Raji (cell line): ENCODE measurements around the gene TNRC6A.

Experiments used
- POLR2A ChIP-seq: IDR thresholded peaks from 2 replicates; pipeline ENCODE4 v1.6.1; 2011; ENCODE audit warnings: low read depth, low read length, control low read depth; ENCODE audit not compliant: insufficient read depth

The TNRC6A gene

GRCh38 chr16:24738895-24739294, 9.4 kb downstream of the TNRC6A start:
- no peak for TF ChIP-seq POLR2A

DNA sequence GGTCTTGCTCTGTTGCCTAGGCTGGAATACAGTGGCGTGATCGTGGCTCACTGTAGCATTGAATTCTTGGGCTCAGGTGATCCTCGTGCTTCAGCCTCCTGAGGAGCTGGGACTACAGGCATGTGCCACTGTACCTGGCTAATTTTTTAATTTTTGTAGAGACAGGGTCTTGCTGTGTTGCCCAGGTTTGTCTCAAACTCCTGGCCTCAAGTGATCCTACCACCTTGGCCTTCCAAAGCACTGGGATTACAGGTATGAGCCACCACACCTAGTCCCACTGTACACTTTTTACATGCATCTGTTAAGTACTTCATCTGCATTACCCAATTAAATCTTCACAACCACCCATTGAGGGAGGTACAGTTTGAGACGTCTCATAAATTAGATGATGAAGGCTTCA, 12.4 kb downstream of the TNRC6A start:
- no peak for TF ChIP-seq POLR2A

DNA sequence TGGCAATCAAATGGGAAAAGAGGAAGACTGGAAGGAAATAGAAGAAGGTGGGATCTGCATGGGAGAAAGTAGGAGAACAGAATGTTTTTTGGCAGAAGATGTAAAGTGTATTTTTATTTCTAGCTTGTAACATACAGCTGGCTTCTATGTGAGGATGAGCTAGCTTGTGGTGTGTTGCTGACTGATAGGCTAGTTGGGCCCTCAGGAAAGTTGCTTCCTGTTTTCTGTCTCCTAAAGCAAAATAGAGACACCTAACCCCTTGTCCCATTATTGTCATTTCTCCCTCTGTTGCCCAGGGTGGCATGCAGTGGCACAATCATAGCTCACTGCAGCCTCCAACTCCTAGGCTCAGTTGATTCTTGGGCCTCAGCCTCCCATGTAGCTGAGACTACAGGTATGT, 15.9 kb downstream of the TNRC6A start:
- no peak for TF ChIP-seq POLR2A

DNA sequence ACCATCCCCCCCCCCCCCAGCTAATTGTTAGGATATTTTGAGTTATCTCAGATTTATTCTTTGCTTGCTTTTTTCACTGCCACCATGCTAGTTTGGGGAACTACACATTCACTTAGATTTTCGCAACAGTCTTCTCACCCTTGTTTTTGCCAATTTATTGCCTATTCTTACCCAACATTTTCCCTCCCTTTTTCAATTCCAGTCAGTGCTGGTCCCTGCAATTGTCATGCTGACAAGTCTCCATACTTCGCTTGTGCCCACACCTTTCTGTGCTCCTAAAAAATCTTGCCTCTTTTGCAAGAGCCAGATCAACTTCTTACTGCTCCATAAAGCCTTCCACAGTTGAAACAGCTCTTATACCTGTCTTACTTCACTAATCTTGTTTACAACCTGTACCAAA, 16.3 kb downstream of the TNRC6A start:
- no peak for TF ChIP-seq POLR2A

DNA sequence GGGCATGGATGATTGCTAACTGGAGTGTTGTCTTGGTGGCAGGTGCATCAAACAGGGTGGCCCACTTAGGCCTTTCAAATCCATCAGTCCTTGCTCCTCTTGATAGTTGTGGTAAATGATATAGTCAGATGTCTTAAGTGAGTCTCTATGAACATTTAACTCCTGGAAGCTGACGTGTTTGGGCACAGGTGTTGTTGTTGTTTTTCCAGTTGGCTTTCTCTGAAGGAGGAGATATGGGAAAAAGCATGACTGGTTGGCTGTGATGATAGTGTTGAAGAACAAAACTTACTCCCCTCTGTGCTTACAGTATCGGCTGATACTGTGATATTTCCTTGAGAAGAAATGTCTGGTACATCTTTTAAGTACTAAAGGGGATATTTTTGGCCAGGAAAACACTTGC, 18.0 kb downstream of the TNRC6A start:
- TF ChIP-seq POLR2A, result no peak

GRCh38 chr16:24748242-24748641, 18.8 kb downstream of the TNRC6A start:
- TF ChIP-seq POLR2A, result no peak

GRCh38 chr16:24749310-24749709, 19.9 kb downstream of the TNRC6A start:
- no peak for TF ChIP-seq POLR2A

DNA sequence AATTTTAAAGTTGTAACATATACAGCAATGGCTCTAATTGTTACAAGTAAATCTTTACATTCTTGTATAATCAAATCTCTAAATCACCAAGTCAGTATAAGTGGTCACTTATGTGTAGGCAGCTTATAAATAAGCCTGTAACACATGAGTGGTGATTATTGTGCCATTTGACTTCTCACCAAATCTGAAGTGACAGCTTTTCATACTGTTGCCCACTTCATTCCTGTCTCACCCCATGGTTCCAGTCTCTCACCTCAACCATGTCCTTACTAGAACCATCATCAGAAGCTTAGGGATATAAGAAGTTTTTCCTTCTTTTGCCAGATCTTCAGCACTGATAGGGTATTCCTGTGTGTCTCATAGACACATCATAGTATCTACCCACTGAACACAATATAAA, 23.5 kb downstream of the TNRC6A start:
- no peak for TF ChIP-seq POLR2A

DNA sequence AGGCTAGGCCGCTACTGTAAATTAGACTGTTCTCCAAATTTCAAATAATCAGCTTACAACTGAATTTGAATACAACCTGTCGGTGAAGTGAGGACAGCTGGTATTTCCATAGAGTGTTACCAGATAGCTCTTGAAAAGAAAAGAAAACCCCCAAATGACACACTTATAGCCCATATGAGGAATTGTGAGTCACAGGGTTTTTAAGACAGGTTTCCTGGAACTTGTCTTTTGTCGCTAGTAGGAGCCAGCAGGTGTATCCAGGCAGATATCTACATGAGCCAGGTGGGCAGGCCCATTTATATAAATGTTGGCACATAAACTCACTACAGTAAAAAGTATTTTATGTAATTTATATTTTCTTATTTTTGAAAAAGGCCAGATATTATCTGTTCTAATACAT, 24.0 kb downstream of the TNRC6A start:
- no peak for TF ChIP-seq POLR2A

DNA sequence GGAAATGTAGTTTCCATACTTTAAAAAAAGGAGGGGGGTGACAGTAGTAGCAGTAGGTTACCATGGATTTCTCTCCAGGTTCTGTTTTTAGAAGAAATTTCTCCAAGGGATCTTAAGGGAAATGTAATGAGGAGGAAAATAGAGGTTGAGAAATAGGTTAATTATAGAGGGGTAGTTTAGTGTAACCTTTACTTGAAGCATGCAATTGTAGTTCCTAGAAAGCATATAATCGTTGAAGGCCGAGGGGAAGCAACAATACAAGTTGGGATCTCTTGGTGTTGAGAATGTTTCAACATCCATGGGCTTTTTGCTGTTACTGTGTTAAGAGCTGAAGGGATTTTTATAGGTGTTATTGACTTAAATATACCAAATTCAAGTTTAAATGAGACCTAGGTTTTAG, 25.1 kb downstream of the TNRC6A start:
- no peak for TF ChIP-seq POLR2A

GRCh38 chr16:24755201-24755874, 25.9 kb downstream of the TNRC6A start:
- TF ChIP-seq POLR2A, result no peak

DNA sequence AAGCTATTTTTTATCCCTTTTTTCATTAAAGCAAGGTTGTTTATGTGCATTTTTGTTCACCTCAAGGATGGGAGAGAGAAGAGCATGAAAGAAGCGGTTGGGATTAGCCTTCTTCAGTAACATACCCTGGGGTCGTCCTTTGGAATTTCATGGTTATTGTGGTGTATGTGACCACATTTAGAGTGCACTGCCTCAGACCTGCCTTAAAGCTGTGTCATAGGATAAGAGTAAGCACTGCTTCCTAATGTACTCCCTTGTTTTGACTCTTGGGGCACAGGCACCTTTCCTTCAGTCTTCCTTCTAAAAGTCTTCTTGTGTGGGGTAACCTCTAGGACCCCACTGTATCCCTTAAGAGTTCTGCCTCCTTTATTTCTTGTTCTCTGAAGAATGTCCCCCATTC, 28.9 kb downstream of the TNRC6A start:
- no peak for TF ChIP-seq POLR2A

DNA sequence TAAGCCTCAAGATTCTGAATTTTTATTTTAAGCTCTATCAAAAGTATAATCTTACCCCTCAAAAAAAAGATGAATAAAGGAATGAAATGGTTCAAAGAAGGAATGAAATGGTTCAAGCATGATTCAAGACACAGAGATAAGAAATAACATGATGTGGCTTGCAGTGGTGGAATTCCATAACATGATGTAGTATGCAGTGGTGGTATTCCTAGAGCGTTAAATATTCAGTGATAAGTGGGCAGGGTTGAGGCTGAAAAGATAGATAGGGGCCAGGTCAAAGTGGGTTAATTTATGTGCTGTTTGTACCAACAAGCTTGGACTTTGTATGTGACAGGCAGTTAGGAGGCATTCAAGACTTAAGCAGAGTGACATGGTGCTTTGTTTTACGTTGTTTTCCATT, 29.6 kb downstream of the TNRC6A start:
- no peak for TF ChIP-seq POLR2A

DNA sequence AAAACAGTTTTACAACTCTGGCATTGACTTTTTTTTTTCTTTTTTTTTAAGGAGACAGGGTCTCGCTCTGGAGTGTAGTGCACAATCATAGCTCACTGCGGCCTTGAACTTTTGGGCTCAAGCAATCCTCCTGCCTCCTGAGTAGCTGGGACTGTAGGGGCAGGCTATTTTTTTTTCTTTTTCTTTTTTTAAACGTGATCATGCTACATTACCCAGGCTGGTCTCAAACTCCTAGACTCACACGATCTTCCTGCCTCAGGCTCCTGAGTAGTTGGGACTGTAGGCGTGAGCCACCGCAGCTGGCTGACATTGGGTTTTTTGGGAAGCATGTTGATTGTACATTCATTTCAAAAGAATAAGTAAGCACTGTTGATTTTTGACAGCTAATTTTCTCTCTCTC, 32.1 kb downstream of the TNRC6A start:
- TF ChIP-seq POLR2A, result no peak

DNA sequence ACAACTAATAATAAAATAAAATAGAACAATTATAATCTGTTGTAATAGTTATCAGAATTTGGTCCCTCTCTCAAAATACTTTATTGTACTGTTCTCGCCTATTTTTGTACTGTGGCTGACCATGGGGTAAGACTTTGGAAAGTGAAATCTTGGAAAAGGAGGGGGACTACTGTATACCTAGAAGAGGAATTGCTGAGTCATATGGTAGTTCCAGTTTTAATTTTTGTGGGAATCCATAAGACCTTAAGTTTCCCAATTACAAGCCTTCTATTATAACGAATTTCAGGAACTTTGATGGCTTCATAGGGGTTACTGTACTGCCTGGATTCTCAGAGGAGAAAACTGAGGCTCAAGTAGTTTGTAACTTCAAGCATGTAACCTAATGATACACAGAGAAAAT, 35.5 kb downstream of the TNRC6A start:
- no peak for TF ChIP-seq POLR2A

DNA sequence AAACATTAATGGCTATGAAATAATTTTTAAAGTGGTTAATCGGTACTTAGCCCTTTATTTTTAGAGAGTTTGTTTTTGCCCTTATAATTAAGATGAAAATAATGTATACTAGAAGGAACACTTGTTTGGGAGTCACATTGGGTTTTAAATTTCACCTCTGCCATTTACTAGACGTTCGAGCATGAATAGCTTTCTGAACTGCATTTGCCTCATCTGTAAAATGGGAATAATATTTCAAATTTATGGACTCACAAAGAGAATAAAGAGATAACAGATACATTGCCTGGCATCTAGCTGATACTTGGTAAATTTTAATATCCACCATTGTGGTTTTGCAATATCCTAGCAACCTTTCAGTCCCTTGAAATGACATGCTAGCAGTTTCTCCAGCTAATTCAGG, 36.6 kb downstream of the TNRC6A start:
- no peak for TF ChIP-seq POLR2A

- no peak for TF ChIP-seq POLR2A
Measured at GRCh38 chr16:24769806-24770205, 40.4 kb downstream of the TNRC6A start.
